NCI-H82 (cell line): Measurements from ENCODE around the gene CORO2B.

Source experiments
- DNase-seq: peaks from one replicate; lab custom pipeline; 2025; lab: John Stamatoyannopoulos, UW

The CORO2B gene

DNA sequence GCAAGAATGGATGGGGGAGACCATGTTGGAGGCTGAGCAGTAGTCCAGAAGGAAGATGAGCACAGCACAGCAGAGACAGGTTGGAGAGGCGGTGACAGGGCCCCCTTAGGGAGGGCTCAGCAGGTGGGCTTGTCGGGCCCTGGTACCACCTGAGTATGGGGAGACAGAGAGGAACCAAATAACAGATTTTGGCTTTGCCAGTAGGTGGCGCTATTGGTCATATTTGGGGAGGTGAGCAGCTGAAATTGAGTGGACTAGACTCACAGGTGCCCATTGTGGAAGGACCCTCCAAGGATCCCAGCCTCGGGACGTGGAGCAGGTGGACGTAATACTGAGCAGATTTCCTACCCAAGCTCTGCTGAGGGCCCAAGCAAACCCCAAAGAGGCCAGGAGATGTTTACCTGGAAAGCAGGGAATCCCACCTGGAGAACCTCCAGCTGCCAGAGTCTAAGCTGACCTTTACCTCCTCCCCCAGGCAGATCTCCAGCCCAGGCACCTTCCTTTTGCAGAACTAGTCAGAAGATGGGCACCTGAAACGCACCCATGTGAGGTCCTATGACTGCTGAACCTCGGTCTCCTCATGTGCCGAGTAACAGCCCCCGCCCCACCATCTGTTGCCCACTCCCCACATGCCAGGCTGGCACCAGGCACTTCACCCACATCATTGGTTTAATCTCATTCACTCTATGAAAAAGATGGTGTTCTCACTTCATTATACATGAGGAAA, 24.6 kb upstream of the CORO2B start:
- peak; percentile 92 for DNase-seq

GRCh38 chr15:68554721-68555678, 23.8 kb upstream of the CORO2B start:
- no peak for DNase-seq

DNA sequence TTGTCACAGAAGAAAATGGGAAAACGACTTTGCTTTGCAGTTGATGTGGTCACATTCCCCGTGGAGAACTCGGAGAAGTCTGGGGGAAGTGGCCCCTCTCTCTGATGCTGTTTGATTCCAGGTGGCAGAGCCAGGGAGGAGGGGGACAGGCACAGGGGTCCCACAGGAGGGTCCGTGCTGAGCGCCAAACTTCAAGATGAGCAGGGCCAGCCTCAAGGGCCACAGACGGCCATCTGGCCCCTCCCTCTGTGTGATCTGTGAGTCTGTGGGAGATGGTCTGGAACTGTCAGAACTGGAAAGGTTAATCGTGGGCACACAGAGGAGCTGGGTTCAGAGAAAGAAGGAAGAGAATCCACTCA, 23.1 kb upstream of the CORO2B start:
- no peak for DNase-seq

GRCh38 chr15:68556139-68556990, 22.4 kb upstream of the CORO2B start:
- DNase-seq, result no peak

GRCh38 chr15:68557469-68558317, 21.1 kb upstream of the CORO2B start:
- DNase-seq, result no peak

- no peak for DNase-seq
Observed at GRCh38 chr15:68558318-68559305, 20.2 kb upstream of the CORO2B start.

DNA sequence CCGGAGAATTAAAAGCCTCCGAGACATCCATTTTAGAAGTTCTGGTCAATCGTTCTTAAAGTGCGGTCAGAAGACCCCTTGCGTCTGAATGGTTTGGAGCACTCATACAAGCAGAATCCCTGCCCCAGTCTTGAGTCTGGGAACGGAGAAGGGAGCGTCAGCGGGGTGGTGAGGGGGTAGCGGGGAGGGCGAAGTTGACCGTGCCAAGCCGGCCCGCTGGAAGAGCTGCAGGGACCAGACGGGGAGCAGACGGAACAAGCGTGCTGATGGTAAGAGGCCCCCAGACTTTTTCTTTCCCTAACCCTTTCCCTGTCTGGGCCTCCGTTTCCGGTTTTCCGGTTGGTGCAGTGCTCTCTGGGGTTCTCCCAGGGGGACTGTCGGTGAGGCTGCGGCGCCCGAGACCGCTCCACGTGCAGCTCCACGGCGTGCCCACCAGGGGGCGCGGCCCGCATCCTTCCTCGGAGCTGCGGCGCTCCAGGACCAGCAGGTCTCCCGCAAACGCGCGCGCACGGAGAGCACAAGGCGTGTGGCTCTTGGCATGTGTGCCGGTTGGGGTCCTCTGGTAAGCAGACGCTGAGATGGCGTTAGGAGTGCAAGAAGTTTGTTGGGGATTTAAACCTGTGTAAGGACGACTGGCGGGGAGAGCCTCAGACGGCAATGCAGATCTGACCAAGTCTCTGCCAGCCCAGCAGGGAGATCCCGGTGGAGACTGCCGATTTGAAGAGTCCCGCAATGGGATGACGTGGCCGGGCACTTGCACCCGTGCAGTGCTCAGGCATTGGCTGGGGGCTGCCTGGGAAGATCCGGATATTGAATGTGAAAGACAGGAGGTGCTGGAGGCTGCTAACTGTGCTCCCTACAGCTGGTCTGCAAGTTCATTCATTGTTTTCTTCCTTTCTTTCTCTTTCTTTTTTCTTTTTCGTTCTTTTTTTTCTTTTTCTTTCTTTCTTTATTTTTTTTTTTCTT, 19.2 kb upstream of the CORO2B start:
- peak; percentile 93 for DNase-seq

DNA sequence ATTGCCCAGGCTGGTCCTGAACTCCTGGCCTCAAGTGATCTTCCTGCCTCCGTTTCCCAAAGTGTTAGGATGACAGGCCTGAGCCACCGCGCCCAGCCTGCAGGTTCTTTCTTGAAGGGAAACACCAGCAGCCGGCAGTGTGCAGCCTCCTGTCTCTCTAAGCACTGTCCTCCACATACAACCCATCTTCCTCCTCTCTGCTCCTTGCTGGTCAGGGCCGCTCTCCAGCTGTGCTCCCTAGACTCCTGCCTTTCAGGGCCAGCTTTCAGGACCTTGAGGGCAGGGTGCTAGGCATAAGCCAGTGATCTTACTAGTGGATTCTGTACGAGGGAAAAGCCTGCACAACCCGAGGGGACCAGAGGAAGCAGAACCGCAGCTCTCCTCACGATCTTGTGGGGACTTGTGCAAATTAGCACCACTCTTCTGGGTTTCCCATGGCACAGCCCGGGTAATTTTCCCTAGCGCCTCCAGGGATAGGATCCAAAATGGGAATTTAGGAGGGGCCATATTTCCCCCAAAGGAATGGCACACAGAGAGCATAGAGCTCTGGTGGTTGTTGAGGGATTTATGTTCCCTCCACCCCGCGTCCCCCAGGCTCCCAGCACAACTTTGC, 18.2 kb upstream of the CORO2B start:
- peak; percentile 68 for DNase-seq

GRCh38 chr15:68561171-68561900, 17.5 kb upstream of the CORO2B start:
- peak; percentile 61 for DNase-seq

DNA sequence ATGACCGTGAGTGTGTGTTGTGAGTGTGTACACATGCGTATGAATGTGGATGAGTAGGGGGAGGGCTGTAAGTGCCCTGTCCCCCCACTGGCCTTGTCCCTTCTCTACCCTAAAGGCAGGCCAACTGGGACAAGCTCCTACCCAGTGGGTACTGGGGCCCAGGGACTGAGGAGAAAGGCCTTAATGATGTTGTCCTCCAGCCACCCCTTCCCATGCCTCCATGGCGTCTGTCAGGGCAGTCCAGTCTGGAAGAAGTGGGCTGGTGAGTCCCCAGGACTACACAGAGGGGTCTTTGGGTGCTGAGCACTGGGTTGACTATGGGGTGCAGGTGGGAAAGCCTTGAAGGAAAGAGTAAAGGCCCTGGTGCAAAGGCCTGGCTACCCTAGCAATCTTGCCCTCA, 16.9 kb upstream of the CORO2B start:
- no peak for DNase-seq

DNA sequence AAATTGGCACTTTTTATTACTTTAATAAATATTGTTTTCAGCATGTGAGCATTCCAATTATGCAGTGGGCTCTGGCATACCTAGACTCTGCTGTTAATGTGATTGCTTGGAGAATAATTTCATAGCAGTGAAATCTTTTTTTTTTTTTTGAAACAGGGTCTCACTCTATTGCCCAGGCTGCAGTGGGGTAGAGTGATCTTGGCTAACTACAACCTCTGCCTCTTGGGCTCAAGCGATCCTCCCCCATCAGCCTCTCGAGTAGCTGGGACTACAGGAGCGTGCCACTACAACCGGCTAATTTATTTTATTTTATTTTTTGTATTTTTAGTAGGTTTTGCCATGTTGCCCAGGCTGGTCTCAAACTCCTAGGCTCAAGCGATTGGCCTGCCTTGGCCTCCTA, 14.6 kb upstream of the CORO2B start:
- DNase-seq, result no peak

- DNase-seq, result no peak
Observed at GRCh38 chr15:68565234-68565633, 13.6 kb upstream of the CORO2B start.

DNA sequence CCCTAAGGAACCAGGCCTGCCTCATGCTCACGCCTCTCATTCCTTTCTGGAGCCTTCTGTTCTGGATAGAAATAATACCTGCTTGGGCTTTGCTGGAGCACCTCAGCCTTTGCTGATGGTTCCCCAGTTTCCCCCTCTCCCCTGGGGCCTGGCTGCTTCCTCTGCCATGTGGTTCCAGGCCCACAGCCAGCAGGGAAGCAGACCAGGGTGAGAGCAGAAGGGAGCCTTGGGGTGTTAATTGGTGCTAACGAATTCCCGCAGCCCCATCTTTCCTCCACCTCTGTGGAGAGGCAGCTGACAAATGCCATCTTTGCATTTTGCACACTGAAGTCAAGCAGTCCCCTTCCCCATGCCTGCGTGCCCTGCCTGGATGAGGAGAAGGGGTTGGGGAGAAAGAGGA, 13.1 kb upstream of the CORO2B start:
- no peak for DNase-seq

GRCh38 chr15:68566377-68566954, 12.3 kb upstream of the CORO2B start:
- DNase-seq, result no peak

DNA sequence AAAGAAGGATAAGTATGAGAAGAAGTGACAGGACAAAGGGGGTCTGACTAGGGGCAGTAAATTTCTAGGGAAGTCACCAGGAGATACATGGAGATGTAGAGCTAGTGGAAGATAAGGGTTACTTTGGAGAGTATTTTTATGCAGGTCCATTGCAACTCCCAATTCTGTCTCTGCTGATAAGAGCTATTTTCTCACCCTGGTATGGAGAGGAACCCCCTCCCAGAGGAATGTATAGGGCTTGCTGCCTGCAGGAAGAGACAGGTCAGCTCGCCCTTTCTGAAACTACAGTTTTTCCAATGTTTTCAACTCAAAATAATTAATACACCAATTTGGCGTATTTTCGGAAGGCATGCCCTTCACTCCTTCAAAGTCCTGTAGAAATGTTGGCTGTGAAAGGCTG, 11.4 kb upstream of the CORO2B start:
- DNase-seq, result no peak

DNA sequence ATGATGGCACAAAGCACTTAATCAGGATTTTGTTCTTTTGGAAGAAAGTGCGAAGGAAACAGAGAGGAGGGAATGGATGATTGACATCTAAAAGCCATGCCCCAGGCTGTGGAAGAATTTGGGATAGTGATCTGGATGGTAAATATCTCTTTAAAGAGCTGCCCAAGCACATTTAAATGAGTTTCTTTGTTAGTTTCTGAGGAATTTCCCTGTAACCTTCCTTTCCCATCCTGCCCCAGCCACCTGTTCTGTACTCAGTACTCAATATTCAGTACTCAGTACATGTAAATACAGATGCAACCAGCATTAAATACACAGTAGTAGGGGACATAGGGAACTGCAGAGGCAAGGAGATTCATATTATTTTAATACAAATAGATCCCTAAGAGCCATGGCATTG, 7.8 kb upstream of the CORO2B start:
- DNase-seq, result no peak

DNA sequence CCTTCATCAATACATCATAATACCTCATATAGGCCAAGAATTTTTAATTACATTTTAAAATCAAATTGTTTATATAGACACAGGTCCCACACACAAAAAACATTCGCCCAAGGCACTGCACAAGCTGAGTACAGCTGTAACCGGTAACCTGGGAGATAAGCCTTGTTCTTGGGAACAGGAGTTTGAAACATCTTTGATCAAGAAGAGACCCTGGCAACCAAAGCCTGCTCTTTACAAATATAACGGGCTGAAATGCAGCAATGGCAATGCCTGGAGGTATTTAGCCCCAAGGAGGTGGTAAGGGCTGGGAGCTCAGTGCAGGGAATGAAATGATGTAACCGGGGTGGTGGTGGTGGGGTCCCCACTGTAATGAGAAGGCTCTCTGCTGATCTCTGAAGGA, 7.2 kb upstream of the CORO2B start:
- DNase-seq, result peak; percentile 42
